OCI-LY3 (cell line): ENCODE measurements around the gene PRKCQ.

ENCODE experiments used
- H2AFZ ChIP-seq: fragments of 200-600, 300-600 bp; shearing (Covaris generic); 2 replicates; pipeline ENCODE4 v1.6.0; 2014; ENCODE audit warnings: antibody characterized with exemption, low read depth, low read length
- H3K27ac ChIP-seq: fragments of 200-600, 300-600 bp; sonication (generic); 2 replicates; pipeline ENCODE4 v1.5.1; 2014; ENCODE audit warnings: mild to moderate bottlenecking, low read length, moderate library complexity, mixed read lengths
- H3K27me3 ChIP-seq: fragments of 200-600, 300-600 bp; sonication (generic); 2 replicates; pipeline ENCODE4 v1.6.1; 2014; ENCODE audit warnings: low read depth, low read length, mixed read lengths
- H3K36me3 ChIP-seq: fragments of 200-600, 300-600 bp; sonication (generic); replicated peaks from 2 replicates; pipeline ENCODE3; 2014; ENCODE audit warnings: low read depth, low read length, mixed read lengths
- H3K4me1 ChIP-seq: fragments of 300-600, 200-600 bp; sonication (generic); 2 replicates; pipeline ENCODE4 v1.6.1; 2014; ENCODE audit warnings: low read length, mixed read lengths
- H3K4me2 ChIP-seq: fragments of 200-600, 300-600 bp; sonication (generic); 2 replicates; pipeline ENCODE4 v1.6.1; 2014; ENCODE audit warnings: low read length, mixed read lengths
- H3K4me3 ChIP-seq: fragments of 300-600, 200-600 bp; sonication (generic); 2 replicates; pipeline ENCODE4 v1.5.1; 2014; ENCODE audit warnings: antibody characterized with exemption, mild to moderate bottlenecking, low read length, moderate library complexity
- H3K79me2 ChIP-seq: fragments of 300-600, 200-600 bp; shearing (Covaris generic); 2 replicates; pipeline ENCODE4 v1.6.1; 2014; ENCODE audit warnings: mild to moderate bottlenecking, low read length, mixed read lengths
- H3K9ac ChIP-seq: fragments of 300-600, 200-600 bp; shearing (Covaris generic); 2 replicates; pipeline ENCODE4 v1.6.0; 2014; ENCODE audit warnings: mild to moderate bottlenecking, low read length, moderate library complexity
- H3K9me3 ChIP-seq: fragments of 200-600, 300-600 bp; shearing (Covaris generic); 2 replicates; pipeline ENCODE4 v1.6.1; 2014; ENCODE audit warnings: low read length, mixed read lengths; ENCODE audit not compliant: insufficient read depth
- H4K20me1 ChIP-seq: fragments of 200-600, 300-600 bp; sonication (generic); 2 replicates; pipeline ENCODE4 v1.6.1; 2016; ENCODE audit warnings: low read length, mixed read lengths; ENCODE audit not compliant: insufficient read depth
- CTCF ChIP-seq: fragments of 200-600, 300-600 bp; sonication (generic); IDR thresholded peaks from 2 replicates; pipeline ENCODE4 v1.5.1; 2014; ENCODE audit warnings: antibody characterized with exemption, low read length, low read depth
- EZH2phosphoT487 ChIP-seq: fragments of 200-600 bp; shearing (Covaris generic); IDR thresholded peaks from 2 replicates; pipeline ENCODE4 v1.6.1; 2018; ENCODE audit warnings: antibody characterized with exemption, mixed run types, low read depth

The PRKCQ gene

GRCh38 chr10:6607778-6608177, 27.7 kb upstream of the PRKCQ start:
- Histone ChIP-seq H3K79me2 (no peaks in the 10 kb centered on the region), H3K4me2 (no peak overlapping the region), H3K27ac (no peak overlapping the region), H3K9me3 (no peaks in the 10 kb centered on the region), H3K27me3 (no peaks in the 10 kb centered on the region), H3K4me1 (peaks cover 14% of the 10 kb centered on the region), H3K9ac (no peak overlapping the region), H4K20me1 (no peaks in the 10 kb centered on the region), H3K4me3 (no peak overlapping the region), H2AFZ (no peak overlapping the region), H3K36me3 (no peaks in the 10 kb centered on the region)
- no peak for TF ChIP-seq CTCF
- TF ChIP-seq EZH2phosphoT487: no peak

GRCh38 chr10:6607182-6607581, 27.1 kb upstream of the PRKCQ start:
- no peaks in the 10 kb centered on the region for H3K36me3 ChIP-seq
- no peak overlapping the region for H3K4me3 ChIP-seq
- no peak overlapping the region for H3K4me2 ChIP-seq
- no peak overlapping the region for H3K27ac ChIP-seq
- H3K4me1 ChIP-seq: peaks cover 18% of the 10 kb centered on the region
- no peaks in the 10 kb centered on the region for H3K27me3 ChIP-seq
- H4K20me1 ChIP-seq: no peaks in the 10 kb centered on the region
- no peak for TF ChIP-seq EZH2phosphoT487
- no peak for TF ChIP-seq CTCF
- H3K9me3 ChIP-seq: no peaks in the 10 kb centered on the region
- H3K79me2 ChIP-seq: no peaks in the 10 kb centered on the region
- H3K9ac ChIP-seq: no peak overlapping the region
- H2AFZ ChIP-seq: no peak overlapping the region

- Histone ChIP-seq H3K36me3 (no peaks in the 10 kb centered on the region), H3K79me2 (no peaks in the 10 kb centered on the region), H3K27me3 (no peaks in the 10 kb centered on the region), H3K9ac (no peak overlapping the region), H3K27ac (no peak overlapping the region), H3K9me3 (no peaks in the 10 kb centered on the region), H4K20me1 (no peaks in the 10 kb centered on the region), H2AFZ (no peak overlapping the region), H3K4me2 (no peak overlapping the region), H3K4me3 (no peak overlapping the region), H3K4me1 (peaks cover 9% of the 10 kb centered on the region; the same call in 1 of the 2 replicates)
- TF ChIP-seq CTCF (no peak), EZH2phosphoT487 (no peak)
Observed at GRCh38 chr10:6603142-6604125, 23.4 kb upstream of the PRKCQ start.

GRCh38 chr10:6602700-6603084, 22.6 kb upstream of the PRKCQ start:
- no peaks in the 10 kb centered on the region for H3K36me3 ChIP-seq
- no peaks in the 10 kb centered on the region for H3K27me3 ChIP-seq
- no peak overlapping the region for H3K4me2 ChIP-seq
- peaks cover 9% of the 10 kb centered on the region; the same call in 1 of the 2 replicates for H3K4me1 ChIP-seq
- no peaks in the 10 kb centered on the region for H4K20me1 ChIP-seq
- no peaks in the 10 kb centered on the region for H3K9me3 ChIP-seq
- H3K4me3 ChIP-seq: no peak overlapping the region
- H3K27ac ChIP-seq: no peak overlapping the region
- H3K79me2 ChIP-seq: no peaks in the 10 kb centered on the region
- no peak overlapping the region for H2AFZ ChIP-seq
- H3K9ac ChIP-seq: no peak overlapping the region
- TF ChIP-seq EZH2phosphoT487: no peak
- no peak for TF ChIP-seq CTCF
